Activated CD8-positive, alpha-beta memory T cell treated with anti-CD3 and anti-CD28 coated beads, Interleukin-2, amount 50 U/mL, for 1 hour (primary cell): ENCODE measurements around the gene PLAGL1.

Experiments used
- DNase-seq: peaks from one replicate; pipeline ENCODE4 v3.0.0-alpha.2; 2020; ENCODE audit errors: extremely low read depth

Gene PLAGL1

GRCh38 chr6:143965503-143966171 lies 42.4 kb downstream of the PLAGL1 start:
- no peak for DNase-seq

- no peak for DNase-seq
Measured at GRCh38 chr6:143964674-143965081, 43.4 kb downstream of the PLAGL1 start.

- DNase-seq = no peak
Measured at GRCh38 chr6:143963158-143963919, 44.7 kb downstream of the PLAGL1 start.

- no peak for DNase-seq
Measured at GRCh38 chr6:143961886-143962878, 45.9 kb downstream of the PLAGL1 start.

GRCh38 chr6:143961066-143961465 lies 47.0 kb downstream of the PLAGL1 start:
- DNase-seq = no peak

- no peak for DNase-seq
Measured at GRCh38 chr6:143959927-143960326, 48.1 kb downstream of the PLAGL1 start.

- DNase-seq = no peak
Measured at GRCh38 chr6:143958839-143959399, 49.1 kb downstream of the PLAGL1 start.

GRCh38 chr6:143957679-143958274 lies 50.3 kb downstream of the PLAGL1 start:
- no peak for DNase-seq

- no peak for DNase-seq
Measured at GRCh38 chr6:143955971-143956370, 52.1 kb downstream of the PLAGL1 start.

GRCh38 chr6:143953922-143954321 lies 54.1 kb downstream of the PLAGL1 start:
- DNase-seq = no peak

- DNase-seq = no peak
Measured at GRCh38 chr6:143952947-143953701, 54.9 kb downstream of the PLAGL1 start.

GRCh38 chr6:143952060-143952778 lies 55.8 kb downstream of the PLAGL1 start:
- no peak for DNase-seq

GRCh38 chr6:143950875-143951274 lies 57.2 kb downstream of the PLAGL1 start:
- DNase-seq = no peak

- no peak for DNase-seq
Measured at GRCh38 chr6:143949962-143950361, 58.1 kb downstream of the PLAGL1 start.

GRCh38 chr6:143949535-143949934 lies 58.5 kb downstream of the PLAGL1 start:
- no peak for DNase-seq

GRCh38 chr6:143948208-143948607 lies 59.9 kb downstream of the PLAGL1 start:
- no peak for DNase-seq

GRCh38 chr6:143941852-143942627 lies 66.0 kb downstream of the PLAGL1 start:
- peak; percentile 7 for DNase-seq

GRCh38 chr6:143940011-143940597 lies 68.0 kb downstream of the PLAGL1 start:
- no peak for DNase-seq

- DNase-seq = no peak
Measured at GRCh38 chr6:143939364-143939763, 68.7 kb downstream of the PLAGL1 start.
